ENCODE measurements around the gene ATP1B1.
"Not testable (repeated sequence)": the region's sequence is repeated elsewhere in the genome, so short reads cannot be mapped to it uniquely, and the experiment has no call there.

ATP1B1 gene

GRCh38 chr1:169142129-169142528, 35.6 kb downstream of the ATP1B1 start:
- DNase-seq (ENCODE audit: low read depth): no peak

- no peak for DNase-seq (ENCODE audit: low read depth)
Observed at GRCh38 chr1:169143346-169143745, 36.9 kb downstream of the ATP1B1 start.

- no peak for DNase-seq (ENCODE audit: low read depth)
Observed at GRCh38 chr1:169143984-169144383, 37.5 kb downstream of the ATP1B1 start.

GRCh38 chr1:169144941-169145626, 38.6 kb downstream of the ATP1B1 start:
- DNase-seq (ENCODE audit: low read depth): no peak

GRCh38 chr1:169146576-169147214, 40.2 kb downstream of the ATP1B1 start:
- no peak for DNase-seq (ENCODE audit: low read depth)

GRCh38 chr1:169148472-169149252, 42.2 kb downstream of the ATP1B1 start:
- DNase-seq (ENCODE audit: low read depth): no peak

GRCh38 chr1:169149555-169150286, 43.2 kb downstream of the ATP1B1 start:
- DNase-seq (ENCODE audit: low read depth): no peak

- DNase-seq (ENCODE audit: low read depth): no peak
Observed at GRCh38 chr1:169150641-169151337, 44.3 kb downstream of the ATP1B1 start.

GRCh38 chr1:169151338-169151837, 44.9 kb downstream of the ATP1B1 start:
- DNase-seq (ENCODE audit: low read depth): no peak

- no peak for DNase-seq (ENCODE audit: low read depth)
Observed at GRCh38 chr1:169155675-169156074, 49.2 kb downstream of the ATP1B1 start.

GRCh38 chr1:169156580-169156979, 50.1 kb downstream of the ATP1B1 start:
- DNase-seq (ENCODE audit: low read depth): no peak

GRCh38 chr1:169160845-169161495, 54.5 kb downstream of the ATP1B1 start:
- no peak for DNase-seq (ENCODE audit: low read depth)

- DNase-seq (ENCODE audit: low read depth): no peak
Observed at GRCh38 chr1:169161496-169162194, 55.2 kb downstream of the ATP1B1 start.

- no peak for DNase-seq (ENCODE audit: low read depth)
Observed at GRCh38 chr1:169163059-169163458, 56.6 kb downstream of the ATP1B1 start.

- no peak for DNase-seq (ENCODE audit: low read depth)
Observed at GRCh38 chr1:169175461-169175860, 69.0 kb downstream of the ATP1B1 start.

- DNase-seq (ENCODE audit: low read depth): not testable (repeated sequence)
Observed at GRCh38 chr1:169179431-169179830, 72.9 kb downstream of the ATP1B1 start.

GRCh38 chr1:169180174-169180573, 73.7 kb downstream of the ATP1B1 start:
- DNase-seq (ENCODE audit: low read depth): no peak

Data from non-pigmented ciliary epithelial cell (primary cell).